Gastroesophageal sphincter (tissue), 3 donors: Measurements from ENCODE around the gene CKMT2.

ENCODE experiments used
- CTCF ChIP-seq, 4 experiments: fragments of 200-600 bp in 2 of 4; fragments of 450-650 bp in 2 of 4; sonication (generic) in 1 of 4; IDR thresholded peaks; one replicate each; pipeline ENCODE4 v1.5.1; 2017 to 2019; ENCODE audit warnings: antibody characterized with exemption in 4 of 4, mild to moderate bottlenecking in 2 of 4, moderate library complexity in 2 of 4
- EP300 ChIP-seq: sonication (generic); formaldehyde crosslinking; IDR thresholded peaks from one replicate; pipeline ENCODE4 v1.6.1; 2017; ENCODE audit warnings: antibody characterized with exemption, mild to moderate bottlenecking
- POLR2A ChIP-seq, 2 donors: fragments of 450-650 bp; IDR thresholded peaks; one replicate each; pipeline ENCODE4 v1.6.1; 2017; ENCODE audit warnings: antibody characterized with exemption in 2 of 2, mild to moderate bottlenecking in 2 of 2, moderate library complexity in 1 of 2
- POLR2AphosphoS5 ChIP-seq: sonication (generic); formaldehyde crosslinking; IDR thresholded peaks from one replicate; pipeline ENCODE4 v1.6.1; 2017; ENCODE audit warnings: antibody characterized with exemption

GRCh38 chr5:81315336-81315735 lies 82.2 kb downstream of the CKMT2 start:
- TF ChIP-seq CTCF (IDR thresholded peaks at IDR 0.05) (no peak), POLR2A (IDR thresholded peaks at IDR 0.05) (no peak), EP300 (no peak), POLR2AphosphoS5 (no peak)
